GDM1 (cell line): ENCODE data around the gene SGK1.
"Not testable (repeated sequence)": the region's sequence is repeated elsewhere in the genome, so short reads cannot be mapped to it uniquely, and the experiment has no call there.

Source experiments
- DNase-seq: peaks from one replicate; lab custom pipeline; 2025; lab: John Stamatoyannopoulos, UW

SGK1 gene

GRCh38 chr6:134187154-134187553 lies 130.8 kb downstream of the SGK1 start:
- DNase-seq = no peak

- no peak for DNase-seq
These were observed 131.6 kb downstream of the SGK1 start for GRCh38 chr6:134186355-134186754.

GRCh38 chr6:134185277-134185676 lies 132.6 kb downstream of the SGK1 start:
- no peak for DNase-seq

DNA sequence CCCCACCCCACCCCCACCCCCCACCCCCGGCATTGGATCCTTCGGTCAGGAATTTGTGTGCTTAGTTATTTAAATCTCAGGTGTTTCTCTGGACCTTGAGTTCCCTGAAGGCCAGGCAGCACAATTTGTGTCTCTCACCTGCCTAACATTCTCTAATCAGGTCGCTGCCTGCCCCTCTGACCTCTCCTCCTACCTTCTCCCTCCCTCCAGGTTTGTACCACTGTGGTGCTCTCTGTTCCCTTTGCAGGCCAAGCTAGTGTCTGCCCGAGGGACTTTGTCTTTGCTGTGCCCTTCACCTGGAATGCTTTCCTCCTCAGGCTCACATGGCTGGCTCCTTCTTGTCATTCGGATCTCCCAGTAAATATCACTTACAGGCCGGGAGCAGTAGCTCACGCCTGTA lies 134.1 kb downstream of the SGK1 start:
- no peak for DNase-seq

GRCh38 chr6:134182528-134182927 lies 135.4 kb downstream of the SGK1 start:
- no peak for DNase-seq

- DNase-seq = not testable (repeated sequence)
These were observed 136.2 kb downstream of the SGK1 start for GRCh38 chr6:134181726-134182125.

GRCh38 chr6:134181251-134181650 lies 136.7 kb downstream of the SGK1 start:
- not testable (repeated sequence) for DNase-seq

- DNase-seq = not testable (repeated sequence)
These were observed 137.4 kb downstream of the SGK1 start for GRCh38 chr6:134180540-134180939.

DNA sequence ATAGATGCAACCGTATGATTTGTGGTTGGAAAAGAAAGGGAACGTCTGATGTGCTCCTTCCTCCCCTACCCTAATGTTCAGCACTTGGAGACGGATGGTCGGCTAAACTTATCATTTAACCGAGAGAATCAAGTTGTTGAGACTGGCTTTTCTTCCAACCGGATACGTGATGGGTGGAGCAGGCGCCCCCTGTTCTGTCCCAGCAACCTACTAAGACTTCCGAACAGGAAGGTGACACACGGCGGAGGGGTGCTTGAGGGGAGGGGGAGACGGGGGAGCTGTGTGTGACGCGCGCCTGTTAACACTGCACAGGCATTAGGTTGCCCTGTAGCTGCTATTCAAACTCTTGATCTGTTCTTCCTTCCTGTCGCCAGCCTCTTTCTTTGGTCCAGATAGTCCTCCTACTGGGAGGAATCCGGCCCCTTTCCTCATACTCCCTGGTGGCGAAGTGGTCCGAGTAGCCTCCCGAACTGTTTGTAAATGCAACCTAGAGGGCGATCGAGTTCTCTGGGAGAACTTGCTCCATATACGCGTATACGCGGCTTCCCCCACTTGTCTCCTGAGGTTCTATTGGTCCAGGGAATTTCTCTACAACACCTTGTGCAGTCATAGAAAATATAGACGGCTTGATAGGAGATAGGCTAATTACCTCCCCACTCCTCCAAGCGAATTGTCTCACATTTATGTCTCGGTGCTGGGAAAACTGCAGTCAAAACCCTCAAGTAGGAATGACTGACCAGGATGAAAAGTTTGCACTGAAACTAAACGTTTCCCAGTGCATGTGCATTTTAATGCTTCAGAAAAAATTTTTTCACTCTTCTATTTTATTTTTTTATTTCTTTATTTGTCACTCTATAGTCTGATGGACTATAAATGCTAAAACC lies 139.5 kb downstream of the SGK1 start:
- DNase-seq = peak; percentile 48

DNA sequence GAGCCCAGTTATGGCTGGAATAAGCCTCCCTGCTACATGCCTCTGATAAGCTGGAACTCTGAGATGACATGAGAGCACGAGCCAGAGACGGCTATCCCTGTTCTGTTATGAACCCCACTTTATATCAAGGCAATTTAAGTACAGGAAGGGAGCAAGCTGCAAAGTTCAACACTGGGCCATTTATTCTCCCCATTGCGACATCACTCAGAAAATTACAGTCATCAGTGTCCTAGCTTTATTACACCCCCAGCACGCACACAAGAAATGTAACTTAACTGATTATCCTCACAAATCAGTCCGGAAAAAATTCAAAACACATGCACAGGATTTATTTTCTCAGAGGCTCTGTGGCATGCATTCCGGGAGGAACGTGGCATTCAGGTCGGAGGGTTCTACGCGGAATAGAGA lies 140.2 kb downstream of the SGK1 start:
- DNase-seq = no peak

DNA sequence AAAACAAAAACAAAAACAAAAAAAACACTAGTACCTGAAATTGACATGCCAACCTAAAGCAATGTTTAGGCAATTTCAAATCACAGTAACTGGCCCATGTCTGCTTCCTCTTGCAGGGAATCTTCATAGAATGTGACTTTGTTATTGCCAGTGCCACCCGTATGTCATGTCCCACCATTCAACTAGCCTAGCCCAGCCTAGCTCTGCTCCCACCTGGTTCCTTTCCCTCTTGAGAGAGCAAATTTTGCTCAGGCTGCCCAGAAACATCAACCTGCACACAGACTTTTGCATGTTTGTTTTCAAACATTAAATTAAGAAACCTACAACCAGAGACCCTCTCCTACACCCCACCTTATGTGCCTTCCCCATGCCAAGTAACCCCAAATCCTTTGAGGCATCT lies 140.7 kb downstream of the SGK1 start:
- no peak for DNase-seq

- no peak for DNase-seq
These were observed 141.5 kb downstream of the SGK1 start for GRCh38 chr6:134176264-134176975.

GRCh38 chr6:134175532-134176263 lies 142.2 kb downstream of the SGK1 start:
- DNase-seq = no peak

DNA sequence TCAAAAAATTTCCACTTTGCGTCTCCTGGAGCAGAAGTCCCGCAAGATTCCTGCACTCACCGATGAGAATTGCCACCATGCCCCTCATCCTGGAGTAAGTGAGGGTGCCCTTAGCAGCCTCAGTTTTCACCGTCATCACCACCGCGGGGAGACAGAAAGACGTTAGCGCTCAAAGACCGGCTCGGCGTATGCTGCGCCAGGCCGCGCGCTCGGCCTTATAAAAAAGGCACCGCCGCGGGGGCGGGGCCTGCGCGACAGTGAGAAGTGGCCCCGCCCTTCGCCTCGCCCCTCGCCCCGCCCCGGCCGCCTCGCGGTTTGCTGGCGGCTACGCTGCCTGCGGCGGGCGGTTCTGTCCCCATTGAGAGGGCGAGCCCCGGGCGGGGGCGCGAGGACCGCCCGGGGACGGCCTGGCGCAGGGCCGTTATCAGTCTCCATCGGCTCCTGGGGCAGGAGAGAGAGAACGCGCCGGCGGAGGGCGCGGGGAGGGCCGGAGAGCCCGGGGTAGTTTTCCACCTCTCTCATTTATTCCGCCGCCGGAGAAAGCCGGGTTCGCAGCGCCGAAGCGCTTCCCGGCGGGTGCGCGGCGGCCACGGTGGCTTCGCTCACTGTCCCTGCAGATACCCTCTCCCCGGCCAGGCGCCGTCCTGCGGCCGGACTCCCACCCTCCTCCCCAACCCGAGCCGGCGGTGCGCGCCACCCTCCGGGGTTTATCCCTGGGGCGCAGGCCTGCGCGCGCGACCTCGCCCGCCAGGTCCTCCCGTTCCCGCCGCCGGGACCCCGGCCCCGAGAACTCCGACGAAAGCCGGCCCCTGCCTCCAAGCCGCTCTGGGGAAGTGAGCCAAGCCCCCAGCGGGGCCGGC lies 143.0 kb downstream of the SGK1 start:
- DNase-seq = peak; percentile 54

GRCh38 chr6:134173936-134174671 lies 143.8 kb downstream of the SGK1 start:
- peak; percentile 37 for DNase-seq

DNA sequence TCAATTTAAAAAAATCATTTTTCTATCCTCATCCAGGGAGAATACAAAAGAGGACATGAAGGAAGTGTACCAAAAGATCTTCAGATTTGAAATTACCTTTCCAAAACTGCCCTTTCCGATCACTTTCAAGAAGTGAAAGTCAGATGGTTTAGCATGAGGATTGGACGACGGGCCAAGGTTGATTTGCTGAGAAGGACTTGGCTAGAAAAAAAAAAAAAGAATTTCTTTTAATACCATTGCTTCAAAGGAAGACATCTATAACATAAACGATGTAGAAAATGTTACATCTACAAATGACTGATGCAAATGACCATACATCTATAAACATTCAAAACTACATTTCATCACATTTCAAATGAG lies 144.6 kb downstream of the SGK1 start:
- DNase-seq = no peak

DNA sequence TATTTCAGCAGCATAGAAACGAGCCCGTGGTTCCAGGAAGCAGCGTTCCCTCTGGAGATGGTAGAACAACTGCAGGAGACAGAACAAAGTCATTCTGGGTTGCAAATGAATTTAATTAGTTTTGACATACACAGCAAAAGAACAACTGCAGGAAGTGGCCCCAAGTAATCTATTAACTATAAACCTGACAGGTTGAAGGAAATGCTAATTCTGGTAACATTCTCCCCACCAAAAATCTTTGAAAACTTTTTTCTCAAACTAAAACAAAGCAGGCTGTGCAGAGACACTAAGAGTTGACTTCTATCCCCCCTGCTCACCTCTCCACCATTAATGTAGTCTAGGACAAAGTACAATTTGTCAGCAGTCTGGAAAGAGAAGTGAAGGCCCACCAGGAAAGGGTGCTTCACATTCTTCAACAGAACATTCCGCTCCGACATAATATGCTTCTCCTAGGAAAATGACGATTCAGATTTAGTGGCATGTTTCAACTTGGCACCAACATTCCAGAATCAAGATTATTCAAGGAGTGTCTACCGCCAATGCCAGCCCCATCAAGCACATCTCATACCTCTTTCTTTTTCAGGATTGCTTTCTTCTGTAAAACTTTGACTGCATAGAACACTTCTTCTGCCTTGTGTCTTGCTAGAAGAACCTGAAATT lies 145.1 kb downstream of the SGK1 start:
- no peak for DNase-seq

GRCh38 chr6:134172020-134172705 lies 145.7 kb downstream of the SGK1 start:
- no peak for DNase-seq

- no peak for DNase-seq
These were observed 146.4 kb downstream of the SGK1 start for GRCh38 chr6:134171517-134171916.

DNA sequence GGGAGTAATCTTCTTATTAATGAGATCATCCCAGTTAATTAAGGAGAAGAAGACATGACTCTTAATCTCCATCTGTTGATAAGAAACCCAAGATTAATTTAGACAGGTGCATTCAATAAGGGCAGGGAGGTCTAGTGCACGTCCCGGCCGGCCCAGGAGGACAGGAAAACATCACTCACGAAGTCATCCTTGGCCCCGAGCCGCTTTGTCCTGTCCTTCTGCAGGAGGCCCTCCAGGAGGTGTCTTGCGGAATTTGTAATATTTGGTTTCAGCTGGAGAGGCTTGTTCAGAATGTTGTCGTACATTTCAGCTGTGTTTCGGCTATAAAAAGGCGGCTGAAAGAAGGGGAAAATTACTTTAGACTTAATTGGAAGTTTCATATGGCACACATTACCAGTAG lies 147.1 kb downstream of the SGK1 start:
- DNase-seq = no peak
